H9 (cell line): Measurements from ENCODE around the gene OR10J5. TPM values are rescaled to one million over a fixed set of nuclear protein-coding genes. Genes with fewer than 3 reads are reported as not detected.

Experiments
- DNase-seq: peaks from one replicate; pipeline ENCODE4 v3.0.0-alpha.2; 2017
- H2AFZ ChIP-seq: one replicate; pipeline ENCODE4 v1.6.1; 2013; ENCODE audit warnings: mild to moderate bottlenecking, low read length, control low read depth, moderate library complexity
- H2AK5ac ChIP-seq: 2 replicates; pipeline ENCODE4 v1.6.1; 2013; ENCODE audit warnings: low read length, control low read depth, mixed read lengths; ENCODE audit not compliant: insufficient read length
- H2BK120ac ChIP-seq: one replicate; pipeline ENCODE4 v1.6.1; 2013; ENCODE audit warnings: low read depth, mild to moderate bottlenecking, low read length, control low read depth, inconsistent platforms; ENCODE audit not compliant: poor library complexity, severe bottlenecking
- H2BK12ac ChIP-seq: 2 replicates; pipeline ENCODE4 v1.6.1; 2013; ENCODE audit warnings: low read length, control low read depth, mixed read lengths, low read depth; ENCODE audit not compliant: insufficient read length
- H2BK15ac ChIP-seq: 2 replicates; pipeline ENCODE4 v1.6.1; 2013; ENCODE audit warnings: low read depth, low read length, control low read depth
- H2BK20ac ChIP-seq: one replicate; pipeline ENCODE4 v1.6.1; 2013; ENCODE audit warnings: low read depth, mild to moderate bottlenecking, low read length, control low read depth, inconsistent platforms; ENCODE audit not compliant: poor library complexity, severe bottlenecking
- H2BK5ac ChIP-seq: 2 replicates; pipeline ENCODE4 v1.6.1; 2013; ENCODE audit warnings: low read length, control low read depth, mixed read lengths; ENCODE audit not compliant: insufficient read length
- H3K14ac ChIP-seq: 2 replicates; pipeline ENCODE4 v1.6.1; 2013; ENCODE audit warnings: low read length, control low read depth; ENCODE audit not compliant: insufficient read depth
- H3K18ac ChIP-seq: 2 replicates; pipeline ENCODE4 v1.6.1; 2013; ENCODE audit warnings: low read depth, mild to moderate bottlenecking, mixed read lengths, low read length, control low read depth; ENCODE audit not compliant: insufficient read length
- H3K23ac ChIP-seq: 2 replicates; pipeline ENCODE4 v1.6.1; 2013; ENCODE audit warnings: low read length, control low read depth, mixed read lengths, low read depth; ENCODE audit not compliant: insufficient read length
- H3K23me2 ChIP-seq: 2 replicates; pipeline ENCODE4 v1.6.1; 2013; ENCODE audit warnings: low read depth, mild to moderate bottlenecking, mixed read lengths, low read length, control low read depth; ENCODE audit not compliant: insufficient read length, poor library complexity, severe bottlenecking
- H3K27ac ChIP-seq: 2 replicates; pipeline ENCODE4 v1.5.1; 2013; ENCODE audit warnings: low read length, control low read depth, mixed read lengths, low read depth; ENCODE audit not compliant: insufficient read length
- H3K27me3 ChIP-seq: 2 replicates; pipeline ENCODE4 v1.6.1; 2013; ENCODE audit warnings: low read length, control low read depth, inconsistent platforms; ENCODE audit not compliant: insufficient read depth
- H3K4ac ChIP-seq: 2 replicates; pipeline ENCODE4 v1.6.1; 2013; ENCODE audit warnings: low read depth, mild to moderate bottlenecking, control low read depth, inconsistent platforms, low read length, moderate library complexity
- H3K4me1 ChIP-seq: 2 replicates; pipeline ENCODE4 v1.6.1; 2013; ENCODE audit warnings: low read length, control low read depth, inconsistent platforms; ENCODE audit not compliant: insufficient read depth
- H3K4me2 ChIP-seq: 2 replicates; pipeline ENCODE4 v1.6.1; 2013; ENCODE audit warnings: low read length, control low read depth, mixed read lengths; ENCODE audit not compliant: insufficient read length, insufficient read depth
- H3K56ac ChIP-seq: 2 replicates; pipeline ENCODE4 v1.6.1; 2013; ENCODE audit warnings: low read depth, mild to moderate bottlenecking, mixed read lengths, low read length, control low read depth; ENCODE audit not compliant: insufficient read length
- H3K79me1 ChIP-seq: 2 replicates; pipeline ENCODE4 v1.6.1; 2013; ENCODE audit warnings: low read depth, mild to moderate bottlenecking, moderate library complexity, low read length, control low read depth, inconsistent platforms; ENCODE audit not compliant: insufficient read depth, poor library complexity, severe bottlenecking
- H3K79me2 ChIP-seq: 2 replicates; pipeline ENCODE4 v1.6.1; 2013; ENCODE audit warnings: low read length, control low read depth, inconsistent platforms; ENCODE audit not compliant: insufficient read depth
- H3K9ac ChIP-seq: 2 replicates; pipeline ENCODE4 v1.6.1; 2013; ENCODE audit warnings: low read length, control low read depth, mixed read lengths; ENCODE audit not compliant: insufficient read length; ENCODE audit errors: extremely low read depth
- H3K9me3 ChIP-seq: one replicate; pipeline ENCODE4 v1.6.1; 2013; ENCODE audit warnings: low read depth, low read length, inconsistent platforms; ENCODE audit not compliant: control insufficient read depth
- H3T11ph ChIP-seq: one replicate; pipeline ENCODE4 v1.6.1; 2013; ENCODE audit warnings: mild to moderate bottlenecking, low read length, control low read depth, inconsistent platforms
- H4K20me1 ChIP-seq: one replicate; pipeline ENCODE4 v1.6.1; 2013; ENCODE audit not compliant: control insufficient read depth, insufficient read length, insufficient read depth
- H4K5ac ChIP-seq: 2 replicates; pipeline ENCODE4 v1.6.1; 2013; ENCODE audit warnings: low read depth, mild to moderate bottlenecking, mixed read lengths, low read length, control low read depth; ENCODE audit not compliant: insufficient read length
- H4K8ac ChIP-seq: replicated peaks from 2 replicates; pipeline ENCODE4 v1.6.1; 2013; ENCODE audit warnings: low read length, control low read depth, mixed read lengths, low read depth; ENCODE audit not compliant: insufficient read length
- H4K91ac ChIP-seq: 2 replicates; pipeline ENCODE4 v1.6.1; 2013; ENCODE audit warnings: low read depth, mild to moderate bottlenecking, moderate library complexity, mixed read lengths, low read length, control low read depth; ENCODE audit not compliant: insufficient read length
- H3K27ac Mint-ChIP-seq, 3 experiments: 2 replicates in 2 of 3; 3 replicates in 1 of 3; pipeline ENCODE4 v1.8.0; 2020 to 2021; ENCODE audit warnings: mixed read lengths in 3 of 3, mild to moderate bottlenecking in 1 of 3, moderate library complexity in 1 of 3
- H3K27me3 Mint-ChIP-seq: 2 replicates; pipeline ENCODE4 v1.8.0; 2021; ENCODE audit warnings: low read depth, mild to moderate bottlenecking, moderate library complexity, mixed read lengths
- H3K36me3 Mint-ChIP-seq, 3 experiments: 2 replicates in 2 of 3; 3 replicates in 1 of 3; pipeline ENCODE4 v1.8.0; 2020 to 2021; ENCODE audit warnings: low read depth in 3 of 3, mixed read lengths in 3 of 3; ENCODE audit not compliant: insufficient read depth in 1 of 3
- H3K4me1 Mint-ChIP-seq, 2 experiments: 2 replicates each; pipeline ENCODE4 v1.8.0; 2020; ENCODE audit warnings: mixed read lengths in 2 of 2
- H3K4me3 Mint-ChIP-seq, 2 experiments: 2 replicates in 1 of 2; 3 replicates in 1 of 2; pipeline ENCODE4 v1.8.0; 2020 to 2021; ENCODE audit warnings: mild to moderate bottlenecking in 2 of 2, mixed read lengths in 2 of 2, moderate library complexity in 1 of 2
- H3K9me3 Mint-ChIP-seq, 2 experiments: 2 replicates in 1 of 2; 3 replicates in 1 of 2; pipeline ENCODE4 v1.8.0; 2020; ENCODE audit warnings: mild to moderate bottlenecking in 2 of 2, mixed read lengths in 2 of 2, moderate library complexity in 1 of 2
- CTCF ChIP-seq: fragments of 200-600 bp; sonication (generic); conservative IDR thresholded peaks from 3 replicates; pipeline ENCODE4 v1.8.0; 2021; ENCODE audit warnings: antibody characterized with exemption, mild to moderate bottlenecking
- WGBS: extraction: QIAGEN DNeasy Blood & Tissue Kit; methylation state at CpG from one replicate; pipeline ENCODE4 v1.1.7; 2013; ENCODE audit warnings: missing lambda C conversion rate, low lambda C conversion rate, mixed read lengths; ENCODE audit not compliant: insufficient read length; ENCODE audit errors: extremely low coverage; 5-methylcytosine and 5-hydroxymethylcytosine counted together
- total RNA-seq: library from RNA; stranded (reverse); gene quantifications from 2 replicates; pipeline ENCODE4 v1.2.1, GENCODE V29; 2021

Gene OR10J5
- total RNA-seq, 1 experiment from 2014 or later, result not detected

DNA sequence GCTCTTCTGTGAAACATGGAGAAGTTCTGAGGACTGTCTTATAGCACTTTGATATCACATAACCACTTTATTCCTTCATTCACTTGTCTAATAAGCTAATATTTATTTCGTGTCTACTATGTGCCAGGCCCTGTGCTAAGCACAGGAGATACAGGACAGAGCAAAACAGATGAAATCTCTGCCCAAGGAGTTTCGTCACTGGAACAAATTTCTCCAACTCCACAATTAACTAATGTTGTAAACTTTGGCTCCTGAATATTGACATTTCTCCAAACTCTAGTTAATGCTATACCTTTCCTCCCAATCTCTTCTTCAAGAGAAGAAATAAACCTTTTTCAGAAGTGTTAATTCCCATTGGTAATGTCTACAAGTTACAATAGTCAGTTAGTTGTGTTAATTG, 24.8 kb upstream of the OR10J5 start:
- H2BK12ac ChIP-seq, result no peak overlapping the region
- no peak overlapping the region for H2BK120ac ChIP-seq
- no peaks in the 10 kb centered on the region for H4K20me1 ChIP-seq
- no peak overlapping the region for H3K4ac ChIP-seq
- no peaks in the 10 kb centered on the region for H3K23me2 ChIP-seq
- H3K27me3 Mint-ChIP-seq, result no peaks in the 10 kb centered on the region; the same call in 1 of the 2 replicates
- H3K23ac ChIP-seq, result no peak overlapping the region
- H3K27ac ChIP-seq, result no peak overlapping the region
- peaks cover 0 to 27% (median 0%) of the 10 kb centered on the region in 3 experiments; a peak in 2 of 7 replicates for H3K36me3 Mint-ChIP-seq
- H3K14ac ChIP-seq, result no peak overlapping the region
- no peak overlapping the region for H3K18ac ChIP-seq
- H3K79me2 ChIP-seq, result no peaks in the 10 kb centered on the region
- H3K4me1 Mint-ChIP-seq, result no peaks in the 10 kb centered on the region
- H3K4me2 ChIP-seq, result no peak overlapping the region
- no peak overlapping the region for H3K9ac ChIP-seq
- H3K27ac Mint-ChIP-seq, result no peak overlapping the region
- H3T11ph ChIP-seq, result no peak overlapping the region
- no peak overlapping the region for H2BK20ac ChIP-seq
- no peak overlapping the region for H2BK5ac ChIP-seq
- no peak overlapping the region for H3K4me3 Mint-ChIP-seq
- peaks cover 4% of the 10 kb centered on the region; the same call in 1 of the 2 replicates for H3K4me1 ChIP-seq
- no peak overlapping the region for H2AFZ ChIP-seq
- TF ChIP-seq CTCF, result no peak
- no peak overlapping the region for H3K56ac ChIP-seq
- H3K79me1 ChIP-seq, result no peaks in the 10 kb centered on the region
- H3K9me3 Mint-ChIP-seq, result peaks cover 0 to 86% of the 10 kb centered on the region in 2 experiments; a peak in 3 of 5 replicates
- no peak for DNase-seq
- no peak overlapping the region for H4K91ac ChIP-seq
- H3K9me3 ChIP-seq, result no peaks in the 10 kb centered on the region
- no peaks in the 10 kb centered on the region for H3K27me3 ChIP-seq
- no peak overlapping the region for H4K8ac ChIP-seq
- no peak overlapping the region for H4K5ac ChIP-seq
- no peak overlapping the region for H2BK15ac ChIP-seq
- no peak overlapping the region for H2AK5ac ChIP-seq
- no CpG with 5 or more reads among the region's 2 CpGs for WGBS
